H9 (cell line): Measurements from ENCODE around the gene EPS8. TPM values are rescaled to one million over a fixed set of nuclear protein-coding genes. Genes with fewer than 3 reads are reported as not detected.

Experiments used
- DNase-seq: peaks from one replicate; pipeline ENCODE4 v3.0.0-alpha.2; 2017
- H2AFZ ChIP-seq: one replicate; pipeline ENCODE4 v1.6.1; 2013; ENCODE audit warnings: mild to moderate bottlenecking, low read length, control low read depth, moderate library complexity
- H2AK5ac ChIP-seq: 2 replicates; pipeline ENCODE4 v1.6.1; 2013; ENCODE audit warnings: low read length, control low read depth, mixed read lengths; ENCODE audit not compliant: insufficient read length
- H2BK120ac ChIP-seq: one replicate; pipeline ENCODE4 v1.6.1; 2013; ENCODE audit warnings: low read depth, mild to moderate bottlenecking, low read length, control low read depth, inconsistent platforms; ENCODE audit not compliant: poor library complexity, severe bottlenecking
- H2BK12ac ChIP-seq: 2 replicates; pipeline ENCODE4 v1.6.1; 2013; ENCODE audit warnings: low read length, control low read depth, mixed read lengths, low read depth; ENCODE audit not compliant: insufficient read length
- H2BK15ac ChIP-seq: 2 replicates; pipeline ENCODE4 v1.6.1; 2013; ENCODE audit warnings: low read depth, low read length, control low read depth
- H2BK20ac ChIP-seq: one replicate; pipeline ENCODE4 v1.6.1; 2013; ENCODE audit warnings: low read depth, mild to moderate bottlenecking, low read length, control low read depth, inconsistent platforms; ENCODE audit not compliant: poor library complexity, severe bottlenecking
- H2BK5ac ChIP-seq: 2 replicates; pipeline ENCODE4 v1.6.1; 2013; ENCODE audit warnings: low read length, control low read depth, mixed read lengths; ENCODE audit not compliant: insufficient read length
- H3K14ac ChIP-seq: 2 replicates; pipeline ENCODE4 v1.6.1; 2013; ENCODE audit warnings: low read length, control low read depth; ENCODE audit not compliant: insufficient read depth
- H3K18ac ChIP-seq: 2 replicates; pipeline ENCODE4 v1.6.1; 2013; ENCODE audit warnings: low read depth, mild to moderate bottlenecking, mixed read lengths, low read length, control low read depth; ENCODE audit not compliant: insufficient read length
- H3K23ac ChIP-seq: 2 replicates; pipeline ENCODE4 v1.6.1; 2013; ENCODE audit warnings: low read length, control low read depth, mixed read lengths, low read depth; ENCODE audit not compliant: insufficient read length
- H3K23me2 ChIP-seq: 2 replicates; pipeline ENCODE4 v1.6.1; 2013; ENCODE audit warnings: low read depth, mild to moderate bottlenecking, mixed read lengths, low read length, control low read depth; ENCODE audit not compliant: insufficient read length, poor library complexity, severe bottlenecking
- H3K27ac ChIP-seq: 2 replicates; pipeline ENCODE4 v1.5.1; 2013; ENCODE audit warnings: low read length, control low read depth, mixed read lengths, low read depth; ENCODE audit not compliant: insufficient read length
- H3K27me3 ChIP-seq: 2 replicates; pipeline ENCODE4 v1.6.1; 2013; ENCODE audit warnings: low read length, control low read depth, inconsistent platforms; ENCODE audit not compliant: insufficient read depth
- H3K4ac ChIP-seq: 2 replicates; pipeline ENCODE4 v1.6.1; 2013; ENCODE audit warnings: low read depth, mild to moderate bottlenecking, control low read depth, inconsistent platforms, low read length, moderate library complexity
- H3K4me1 ChIP-seq: 2 replicates; pipeline ENCODE4 v1.6.1; 2013; ENCODE audit warnings: low read length, control low read depth, inconsistent platforms; ENCODE audit not compliant: insufficient read depth
- H3K4me2 ChIP-seq: 2 replicates; pipeline ENCODE4 v1.6.1; 2013; ENCODE audit warnings: low read length, control low read depth, mixed read lengths; ENCODE audit not compliant: insufficient read length, insufficient read depth
- H3K56ac ChIP-seq: 2 replicates; pipeline ENCODE4 v1.6.1; 2013; ENCODE audit warnings: low read depth, mild to moderate bottlenecking, mixed read lengths, low read length, control low read depth; ENCODE audit not compliant: insufficient read length
- H3K79me1 ChIP-seq: 2 replicates; pipeline ENCODE4 v1.6.1; 2013; ENCODE audit warnings: low read depth, mild to moderate bottlenecking, moderate library complexity, low read length, control low read depth, inconsistent platforms; ENCODE audit not compliant: insufficient read depth, poor library complexity, severe bottlenecking
- H3K79me2 ChIP-seq: 2 replicates; pipeline ENCODE4 v1.6.1; 2013; ENCODE audit warnings: low read length, control low read depth, inconsistent platforms; ENCODE audit not compliant: insufficient read depth
- H3K9ac ChIP-seq: 2 replicates; pipeline ENCODE4 v1.6.1; 2013; ENCODE audit warnings: low read length, control low read depth, mixed read lengths; ENCODE audit not compliant: insufficient read length; ENCODE audit errors: extremely low read depth
- H3K9me3 ChIP-seq: one replicate; pipeline ENCODE4 v1.6.1; 2013; ENCODE audit warnings: low read depth, low read length, inconsistent platforms; ENCODE audit not compliant: control insufficient read depth
- H3T11ph ChIP-seq: one replicate; pipeline ENCODE4 v1.6.1; 2013; ENCODE audit warnings: mild to moderate bottlenecking, low read length, control low read depth, inconsistent platforms
- H4K20me1 ChIP-seq: one replicate; pipeline ENCODE4 v1.6.1; 2013; ENCODE audit not compliant: control insufficient read depth, insufficient read length, insufficient read depth
- H4K5ac ChIP-seq: 2 replicates; pipeline ENCODE4 v1.6.1; 2013; ENCODE audit warnings: low read depth, mild to moderate bottlenecking, mixed read lengths, low read length, control low read depth; ENCODE audit not compliant: insufficient read length
- H4K8ac ChIP-seq: replicated peaks from 2 replicates; pipeline ENCODE4 v1.6.1; 2013; ENCODE audit warnings: low read length, control low read depth, mixed read lengths, low read depth; ENCODE audit not compliant: insufficient read length
- H4K91ac ChIP-seq: 2 replicates; pipeline ENCODE4 v1.6.1; 2013; ENCODE audit warnings: low read depth, mild to moderate bottlenecking, moderate library complexity, mixed read lengths, low read length, control low read depth; ENCODE audit not compliant: insufficient read length
- H3K27ac Mint-ChIP-seq, 3 experiments: 2 replicates in 2 of 3; 3 replicates in 1 of 3; pipeline ENCODE4 v1.8.0; 2020 to 2021; ENCODE audit warnings: mixed read lengths in 3 of 3, mild to moderate bottlenecking in 1 of 3, moderate library complexity in 1 of 3
- H3K27me3 Mint-ChIP-seq: 2 replicates; pipeline ENCODE4 v1.8.0; 2021; ENCODE audit warnings: low read depth, mild to moderate bottlenecking, moderate library complexity, mixed read lengths
- H3K36me3 Mint-ChIP-seq, 3 experiments: 2 replicates in 2 of 3; 3 replicates in 1 of 3; pipeline ENCODE4 v1.8.0; 2020 to 2021; ENCODE audit warnings: low read depth in 3 of 3, mixed read lengths in 3 of 3; ENCODE audit not compliant: insufficient read depth in 1 of 3
- H3K4me1 Mint-ChIP-seq, 2 experiments: 2 replicates each; pipeline ENCODE4 v1.8.0; 2020; ENCODE audit warnings: mixed read lengths in 2 of 2
- H3K4me3 Mint-ChIP-seq, 2 experiments: 2 replicates in 1 of 2; 3 replicates in 1 of 2; pipeline ENCODE4 v1.8.0; 2020 to 2021; ENCODE audit warnings: mild to moderate bottlenecking in 2 of 2, mixed read lengths in 2 of 2, moderate library complexity in 1 of 2
- H3K9me3 Mint-ChIP-seq, 2 experiments: 2 replicates in 1 of 2; 3 replicates in 1 of 2; pipeline ENCODE4 v1.8.0; 2020; ENCODE audit warnings: mild to moderate bottlenecking in 2 of 2, mixed read lengths in 2 of 2, moderate library complexity in 1 of 2
- WGBS: extraction: QIAGEN DNeasy Blood & Tissue Kit; methylation state at CpG from one replicate; pipeline ENCODE4 v1.1.7; 2013; ENCODE audit warnings: missing lambda C conversion rate, low lambda C conversion rate, mixed read lengths; ENCODE audit not compliant: insufficient read length; ENCODE audit errors: extremely low coverage; 5-methylcytosine and 5-hydroxymethylcytosine counted together
- total RNA-seq: library from RNA; stranded (reverse); gene quantifications from 2 replicates; pipeline ENCODE4 v1.2.1, GENCODE V29; 2021
- TF ChIP-seq, protein P1 (sequence below): fragments of 200-600 bp; sonication (generic); conservative IDR thresholded peaks from 3 replicates; pipeline ENCODE4 v1.8.0; 2021; ENCODE audit warnings: antibody characterized with exemption, mild to moderate bottlenecking

The EPS8 gene
- total RNA-seq, 1 experiment from 2014 or later = 2.2 TPM

DNA sequence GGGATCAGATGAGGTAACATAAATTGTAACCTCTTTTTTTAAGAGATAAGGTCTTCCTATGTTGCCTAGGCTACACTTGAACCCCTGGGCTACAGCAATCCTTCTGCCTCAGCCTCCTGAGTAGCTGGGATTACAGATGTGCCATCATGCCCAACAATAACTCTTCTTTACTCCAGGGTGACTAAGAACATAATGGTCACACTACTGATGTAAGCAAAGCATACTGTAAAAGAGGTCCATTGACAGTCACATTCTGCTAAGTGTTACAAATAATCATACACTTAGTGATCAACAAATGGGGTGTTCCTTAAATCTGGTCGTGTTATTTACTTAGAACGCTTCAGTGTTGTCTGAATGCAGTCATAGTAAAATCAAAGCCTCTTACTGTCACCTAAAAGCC is 68.9 kb downstream of the EPS8 start:
- no peak overlapping the region for H2BK20ac ChIP-seq
- TF ChIP-seq, protein P1, sequence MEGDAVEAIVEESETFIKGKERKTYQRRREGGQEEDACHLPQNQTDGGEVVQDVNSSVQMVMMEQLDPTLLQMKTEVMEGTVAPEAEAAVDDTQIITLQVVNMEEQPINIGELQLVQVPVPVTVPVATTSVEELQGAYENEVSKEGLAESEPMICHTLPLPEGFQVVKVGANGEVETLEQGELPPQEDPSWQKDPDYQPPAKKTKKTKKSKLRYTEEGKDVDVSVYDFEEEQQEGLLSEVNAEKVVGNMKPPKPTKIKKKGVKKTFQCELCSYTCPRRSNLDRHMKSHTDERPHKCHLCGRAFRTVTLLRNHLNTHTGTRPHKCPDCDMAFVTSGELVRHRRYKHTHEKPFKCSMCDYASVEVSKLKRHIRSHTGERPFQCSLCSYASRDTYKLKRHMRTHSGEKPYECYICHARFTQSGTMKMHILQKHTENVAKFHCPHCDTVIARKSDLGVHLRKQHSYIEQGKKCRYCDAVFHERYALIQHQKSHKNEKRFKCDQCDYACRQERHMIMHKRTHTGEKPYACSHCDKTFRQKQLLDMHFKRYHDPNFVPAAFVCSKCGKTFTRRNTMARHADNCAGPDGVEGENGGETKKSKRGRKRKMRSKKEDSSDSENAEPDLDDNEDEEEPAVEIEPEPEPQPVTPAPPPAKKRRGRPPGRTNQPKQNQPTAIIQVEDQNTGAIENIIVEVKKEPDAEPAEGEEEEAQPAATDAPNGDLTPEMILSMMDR = no peak
- H3K27ac Mint-ChIP-seq = peak overlapping the region in 1 of 3 experiments; percentile 69; a peak in 2 of 7 replicates
- WGBS = no CpG with 5 or more reads among the region's 2 CpGs
- no peaks in the 10 kb centered on the region for H3K4me1 Mint-ChIP-seq
- H4K5ac ChIP-seq = no peak overlapping the region
- H3K4ac ChIP-seq = no peak overlapping the region
- H3K56ac ChIP-seq = no peak overlapping the region
- H3K27me3 Mint-ChIP-seq = no peaks in the 10 kb centered on the region
- no peak overlapping the region for H3K4me2 ChIP-seq
- no peak overlapping the region for H2BK15ac ChIP-seq
- H4K20me1 ChIP-seq = no peaks in the 10 kb centered on the region
- H3K27ac ChIP-seq = no peak overlapping the region
- H3K9me3 Mint-ChIP-seq = no peaks in the 10 kb centered on the region
- no peaks in the 10 kb centered on the region for H3K36me3 Mint-ChIP-seq
- H3K4me3 Mint-ChIP-seq = no peak overlapping the region
- H3K4me1 ChIP-seq = no peaks in the 10 kb centered on the region
- no peaks in the 10 kb centered on the region for H3K27me3 ChIP-seq
- H3K23me2 ChIP-seq = no peaks in the 10 kb centered on the region
- no peak overlapping the region for H2BK5ac ChIP-seq
- H3K79me2 ChIP-seq = no peaks in the 10 kb centered on the region
- no peak overlapping the region for H4K8ac ChIP-seq
- H3K79me1 ChIP-seq = no peaks in the 10 kb centered on the region
- H2BK12ac ChIP-seq = no peak overlapping the region
- no peak for DNase-seq
- no peaks in the 10 kb centered on the region for H3K9me3 ChIP-seq
- H3K14ac ChIP-seq = no peak overlapping the region
- H2AK5ac ChIP-seq = no peak overlapping the region
- no peak overlapping the region for H3K23ac ChIP-seq
- H3K9ac ChIP-seq = no peak overlapping the region
- no peak overlapping the region for H3K18ac ChIP-seq
- no peak overlapping the region for H4K91ac ChIP-seq
- H2BK120ac ChIP-seq = no peak overlapping the region
- no peak overlapping the region for H3T11ph ChIP-seq
- no peak overlapping the region for H2AFZ ChIP-seq
